Stimulated activated CD8-positive, alpha-beta memory T cell treated with anti-CD3 and anti-CD28 coated beads, Interleukin-2, amount 100 ng/mL, for 1 hour (primary cell): ENCODE data around the gene ZDHHC6.
"Not testable (repeated sequence)": the region's sequence is repeated elsewhere in the genome, so short reads cannot be mapped to it uniquely, and the experiment has no call there.

ENCODE experiments used
- DNase-seq, 2 donors: peaks; one replicate each; pipeline ENCODE4 v3.0.0-alpha.2; 2020; ENCODE audit warnings: low read depth in 2 of 2

Gene ZDHHC6

DNA sequence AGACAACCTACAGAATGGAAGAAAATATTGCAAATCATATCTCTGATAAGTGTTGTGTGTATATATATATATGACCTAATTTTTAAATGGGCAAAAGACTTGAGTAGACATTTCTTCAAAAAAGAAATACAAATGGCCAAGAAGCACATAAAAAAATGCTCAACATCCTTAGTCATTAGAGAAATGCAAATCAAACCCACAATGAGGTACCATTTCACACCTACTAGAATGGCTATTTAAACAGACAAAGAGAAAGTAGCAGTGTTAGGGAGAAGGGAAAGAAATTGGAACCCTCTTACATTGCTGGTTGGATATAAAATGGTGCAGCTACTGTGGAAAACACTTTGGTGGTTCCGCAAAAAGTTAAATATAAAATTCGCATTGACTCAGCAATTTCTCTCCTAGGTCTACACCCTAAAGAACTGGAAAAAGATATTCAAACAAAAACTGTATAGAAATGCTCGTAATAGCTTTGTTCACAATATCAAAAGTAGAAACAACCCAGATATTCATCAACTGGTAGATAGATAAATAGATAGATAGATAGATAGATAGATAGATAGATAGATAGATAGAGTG is 56.5 kb downstream of the ZDHHC6 start:
- no peak for DNase-seq

DNA sequence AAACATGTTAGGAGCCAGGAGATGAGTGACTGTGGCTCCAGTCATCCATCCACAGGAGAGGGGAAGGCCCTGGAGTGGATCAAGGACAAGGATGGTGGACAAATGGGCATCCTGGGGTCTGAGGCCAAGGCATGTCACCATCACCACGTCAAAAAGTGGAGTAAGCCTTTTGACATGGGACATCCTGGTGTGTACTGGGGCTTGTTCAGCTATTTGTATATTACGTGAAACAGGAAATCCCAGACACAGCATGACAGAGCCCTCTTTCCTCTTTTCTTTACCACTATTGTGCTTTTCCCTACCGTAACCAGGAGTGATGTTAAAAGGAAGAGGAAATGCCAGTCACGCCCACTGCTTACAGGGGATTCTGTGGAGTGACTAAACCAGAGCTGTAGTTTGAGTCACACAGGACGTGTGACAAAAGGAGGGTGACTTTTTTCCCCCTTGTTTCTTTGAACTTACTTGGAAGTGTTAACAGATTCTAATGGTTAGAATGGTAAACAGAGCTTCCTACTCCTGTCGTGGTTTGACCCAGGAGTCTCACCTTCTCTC is 57.4 kb downstream of the ZDHHC6 start:
- no peak for DNase-seq

DNA sequence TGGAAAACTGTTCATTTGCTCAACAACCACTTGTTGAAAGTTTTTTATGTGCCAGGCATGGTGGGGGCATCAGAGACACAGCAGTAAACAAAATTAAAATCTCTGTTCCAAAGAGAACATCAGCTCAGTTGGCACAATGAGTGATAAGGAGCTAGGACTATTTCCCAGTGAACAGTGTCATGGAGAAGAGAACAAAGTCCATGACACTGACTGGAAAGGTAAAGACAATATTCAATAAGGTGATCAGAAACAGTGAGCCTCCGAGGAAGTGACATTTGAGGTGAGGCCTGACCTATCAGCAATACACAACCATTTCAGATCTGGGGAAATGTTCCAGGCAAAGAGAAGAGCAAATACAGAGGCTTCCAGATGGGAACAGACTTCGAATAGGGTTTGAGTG is 58.2 kb downstream of the ZDHHC6 start:
- DNase-seq = no peak

DNA sequence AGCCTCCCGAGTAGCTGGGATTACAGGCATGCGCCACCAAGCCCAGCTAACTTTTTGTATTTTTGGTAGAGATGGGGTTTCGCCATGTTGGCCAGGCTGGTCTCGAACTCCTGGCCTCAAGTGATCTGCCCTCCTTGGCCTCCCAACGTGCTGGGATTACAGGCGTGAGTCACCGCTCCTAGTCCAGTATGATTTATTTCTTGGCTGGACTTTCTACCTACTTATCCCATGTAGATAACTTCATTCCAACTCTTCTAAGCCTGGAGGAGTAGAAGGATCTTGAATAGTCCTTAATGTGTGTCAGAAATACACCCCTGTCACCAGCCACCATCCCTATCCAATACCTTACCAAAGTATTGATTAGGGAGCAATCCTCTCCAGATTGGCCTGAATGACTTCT is 58.7 kb downstream of the ZDHHC6 start:
- not testable (repeated sequence) for DNase-seq

DNA sequence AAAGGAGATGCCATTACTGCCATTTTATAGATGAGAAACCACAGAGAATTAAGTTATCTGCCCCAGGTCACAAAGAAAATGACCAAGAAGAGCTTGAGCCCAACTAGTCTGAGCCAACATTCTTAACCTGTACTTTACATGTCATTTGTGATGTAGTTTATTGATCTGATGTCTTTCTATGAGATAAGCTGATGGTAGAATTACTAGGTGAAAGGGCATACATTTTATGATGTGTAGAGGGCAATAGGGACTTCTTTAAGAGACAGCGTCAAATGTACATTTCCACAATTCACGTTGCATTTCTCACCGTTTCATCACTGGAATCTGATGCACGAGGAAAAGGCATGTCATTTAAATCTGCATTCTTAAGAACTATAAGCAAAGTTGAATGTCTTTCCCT is 61.5 kb downstream of the ZDHHC6 start:
- no peak for DNase-seq

DNA sequence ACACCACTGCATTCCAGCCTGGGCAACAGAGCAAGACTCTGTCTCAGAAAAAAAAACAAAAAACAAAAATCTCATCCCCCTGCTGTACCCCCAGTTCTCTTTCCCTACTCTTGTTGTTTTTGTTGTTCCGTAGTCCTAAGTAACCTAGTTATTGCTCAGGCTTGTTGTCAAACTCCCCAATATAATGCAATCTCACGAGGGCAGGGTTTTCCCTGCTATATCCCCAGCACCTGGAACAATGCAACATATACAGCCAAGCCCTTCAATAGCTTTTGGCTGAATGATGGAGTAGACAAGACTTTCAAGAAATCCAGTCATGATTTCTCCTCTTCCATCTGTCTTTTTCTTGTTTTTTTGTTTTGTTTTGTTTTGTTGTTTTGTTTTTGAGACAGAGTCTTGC is 62.6 kb downstream of the ZDHHC6 start:
- no peak for DNase-seq

DNA sequence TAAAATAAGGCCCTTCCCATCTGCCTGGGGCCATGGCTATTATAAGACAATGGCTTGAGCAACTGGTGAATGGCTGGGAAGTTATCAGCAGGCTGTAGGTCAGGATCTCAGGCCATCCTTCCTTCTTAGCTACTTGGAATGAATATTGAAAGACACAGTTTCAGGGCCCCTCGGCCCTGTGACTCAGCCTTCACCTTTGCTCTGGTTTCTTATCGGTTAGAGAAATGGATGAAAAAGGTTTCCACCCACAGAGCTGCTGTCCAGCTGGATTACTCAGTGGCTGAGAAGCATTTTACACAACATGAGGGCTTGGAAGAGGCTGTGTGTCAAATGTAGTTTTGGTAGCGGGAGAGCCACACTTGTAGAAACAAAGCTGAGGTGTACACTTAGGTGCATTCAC is 63.4 kb downstream of the ZDHHC6 start:
- DNase-seq = no peak

DNA sequence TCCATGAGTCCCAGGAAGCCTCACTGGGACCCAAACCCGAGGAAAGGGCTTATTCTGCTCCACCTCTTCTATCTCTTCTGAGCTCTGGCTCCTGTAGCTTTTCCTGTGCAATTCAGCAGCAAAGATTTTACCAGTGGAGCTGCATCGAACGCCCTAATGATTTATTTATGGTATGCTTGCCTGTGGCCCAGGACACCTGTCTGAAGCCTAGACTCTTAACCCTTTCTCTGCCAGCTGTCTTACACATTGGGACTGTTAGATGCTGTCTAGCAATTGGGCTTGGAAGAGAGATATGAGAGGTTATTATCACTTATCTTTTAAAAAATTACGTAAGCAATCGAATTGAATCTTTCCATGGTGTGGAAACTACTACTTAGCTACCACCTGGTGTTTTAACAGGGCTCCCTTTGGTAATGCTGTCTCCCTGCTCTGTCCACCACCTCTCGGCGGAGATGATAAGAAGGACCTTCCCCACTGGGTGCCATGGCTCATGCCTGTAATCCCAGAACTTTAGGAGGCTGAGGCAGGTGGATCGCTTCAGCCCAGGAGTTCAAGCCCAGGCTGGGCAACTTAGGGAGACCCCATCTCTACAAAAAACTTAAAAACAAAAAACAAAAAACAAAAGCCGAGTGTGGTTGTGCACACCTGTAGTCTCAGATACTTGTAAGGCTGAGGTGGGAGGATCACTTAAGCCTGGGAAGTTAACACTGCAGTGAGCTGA is 64.0 kb downstream of the ZDHHC6 start:
- no peak for DNase-seq
